22Rv1 (cell line): Measurements from ENCODE around the gene ITGAV.

Source experiments
- ZFX ChIP-seq: fragments of 450-650 bp; IDR thresholded peaks from 2 replicates; pipeline ENCODE4 v1.6.1; 2017; ENCODE audit warnings: antibody characterized with exemption, borderline replicate concordance
- TF ChIP-seq, protein P1 (sequence below): fragments of 450-650 bp; IDR thresholded peaks from 2 replicates; pipeline ENCODE4 v1.5.1; 2017; ENCODE audit warnings: mild to moderate bottlenecking

DNA sequence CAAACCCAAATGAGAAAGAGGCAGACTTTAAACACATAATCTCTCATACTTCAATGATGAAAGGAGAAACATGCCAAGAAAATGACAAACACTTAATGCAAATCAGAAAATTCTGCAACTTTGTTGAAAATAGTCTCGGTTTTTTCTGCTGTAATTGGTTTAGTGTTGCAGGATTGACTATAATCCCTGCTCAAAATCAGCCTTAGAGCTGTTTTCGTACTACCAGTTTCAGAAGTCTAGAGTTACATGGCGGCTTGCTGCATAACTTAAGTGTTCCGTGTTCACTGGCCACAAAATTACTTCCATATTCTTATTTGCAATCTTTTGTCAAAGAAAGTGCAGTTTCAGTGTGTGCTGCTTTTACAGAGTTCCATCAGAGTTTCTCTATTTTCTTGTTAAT, 48.9 kb upstream of the ITGAV start:
- TF ChIP-seq, protein P1, sequence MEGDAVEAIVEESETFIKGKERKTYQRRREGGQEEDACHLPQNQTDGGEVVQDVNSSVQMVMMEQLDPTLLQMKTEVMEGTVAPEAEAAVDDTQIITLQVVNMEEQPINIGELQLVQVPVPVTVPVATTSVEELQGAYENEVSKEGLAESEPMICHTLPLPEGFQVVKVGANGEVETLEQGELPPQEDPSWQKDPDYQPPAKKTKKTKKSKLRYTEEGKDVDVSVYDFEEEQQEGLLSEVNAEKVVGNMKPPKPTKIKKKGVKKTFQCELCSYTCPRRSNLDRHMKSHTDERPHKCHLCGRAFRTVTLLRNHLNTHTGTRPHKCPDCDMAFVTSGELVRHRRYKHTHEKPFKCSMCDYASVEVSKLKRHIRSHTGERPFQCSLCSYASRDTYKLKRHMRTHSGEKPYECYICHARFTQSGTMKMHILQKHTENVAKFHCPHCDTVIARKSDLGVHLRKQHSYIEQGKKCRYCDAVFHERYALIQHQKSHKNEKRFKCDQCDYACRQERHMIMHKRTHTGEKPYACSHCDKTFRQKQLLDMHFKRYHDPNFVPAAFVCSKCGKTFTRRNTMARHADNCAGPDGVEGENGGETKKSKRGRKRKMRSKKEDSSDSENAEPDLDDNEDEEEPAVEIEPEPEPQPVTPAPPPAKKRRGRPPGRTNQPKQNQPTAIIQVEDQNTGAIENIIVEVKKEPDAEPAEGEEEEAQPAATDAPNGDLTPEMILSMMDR = no peak
- TF ChIP-seq ZFX = no peak
